Activated CD4-positive, CD25-positive, alpha-beta regulatory T cell (primary cell): ENCODE data around the gene NDUFB2.
"Not testable (repeated sequence)": the region's sequence is repeated elsewhere in the genome, so short reads cannot be mapped to it uniquely, and the experiment has no call there.

Source experiments
- DNase-seq, 4 experiments: peaks; one replicate each; lab custom pipeline; 2025; lab: John Stamatoyannopoulos, UW

NDUFB2 gene

DNA sequence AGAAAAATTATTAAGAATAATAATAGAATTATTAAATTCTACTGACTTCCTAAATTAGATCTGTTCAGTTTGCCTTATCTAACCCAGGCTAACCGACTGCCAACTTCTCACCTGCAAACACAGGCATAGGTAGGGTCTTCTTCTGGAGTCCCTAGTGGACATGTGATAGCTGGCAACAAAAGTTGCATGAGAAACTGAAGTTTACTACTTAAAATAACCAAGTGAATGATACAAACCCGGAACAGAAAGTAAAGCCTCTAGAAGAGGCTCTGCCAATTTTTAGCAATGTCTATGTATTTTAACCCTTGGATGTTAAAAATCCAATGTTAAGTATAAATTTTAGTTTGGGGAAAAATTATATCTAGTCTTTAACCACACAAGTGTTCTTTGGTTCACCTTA, 37.6 kb downstream of the NDUFB2 start:
- DNase-seq = no peak

DNA sequence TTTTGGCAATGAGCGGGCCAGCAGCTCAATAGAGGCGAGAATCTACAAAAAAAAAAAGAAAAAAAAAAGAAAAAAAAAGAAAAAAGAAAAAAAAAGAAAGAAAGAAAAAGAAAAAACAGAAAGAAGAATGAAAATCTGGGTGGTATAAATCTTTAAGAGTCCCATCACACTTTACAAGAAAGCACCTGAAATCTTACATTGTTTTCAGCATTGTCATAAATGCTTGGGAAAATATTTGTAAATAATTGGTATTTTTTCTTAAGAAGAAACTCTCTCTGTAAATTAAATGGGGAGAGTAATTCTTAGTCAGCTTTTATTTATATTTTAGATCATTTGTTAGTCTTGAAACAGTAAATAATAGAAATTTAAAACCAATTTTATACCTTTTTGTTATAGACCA, 38.2 kb downstream of the NDUFB2 start:
- DNase-seq = no peak

GRCh38 chr7:140738280-140738679, 41.8 kb downstream of the NDUFB2 start:
- no peak for DNase-seq

GRCh38 chr7:140743255-140743654, 46.7 kb downstream of the NDUFB2 start:
- DNase-seq = not testable (repeated sequence)

GRCh38 chr7:140744005-140744404, 47.5 kb downstream of the NDUFB2 start:
- no peak for DNase-seq

DNA sequence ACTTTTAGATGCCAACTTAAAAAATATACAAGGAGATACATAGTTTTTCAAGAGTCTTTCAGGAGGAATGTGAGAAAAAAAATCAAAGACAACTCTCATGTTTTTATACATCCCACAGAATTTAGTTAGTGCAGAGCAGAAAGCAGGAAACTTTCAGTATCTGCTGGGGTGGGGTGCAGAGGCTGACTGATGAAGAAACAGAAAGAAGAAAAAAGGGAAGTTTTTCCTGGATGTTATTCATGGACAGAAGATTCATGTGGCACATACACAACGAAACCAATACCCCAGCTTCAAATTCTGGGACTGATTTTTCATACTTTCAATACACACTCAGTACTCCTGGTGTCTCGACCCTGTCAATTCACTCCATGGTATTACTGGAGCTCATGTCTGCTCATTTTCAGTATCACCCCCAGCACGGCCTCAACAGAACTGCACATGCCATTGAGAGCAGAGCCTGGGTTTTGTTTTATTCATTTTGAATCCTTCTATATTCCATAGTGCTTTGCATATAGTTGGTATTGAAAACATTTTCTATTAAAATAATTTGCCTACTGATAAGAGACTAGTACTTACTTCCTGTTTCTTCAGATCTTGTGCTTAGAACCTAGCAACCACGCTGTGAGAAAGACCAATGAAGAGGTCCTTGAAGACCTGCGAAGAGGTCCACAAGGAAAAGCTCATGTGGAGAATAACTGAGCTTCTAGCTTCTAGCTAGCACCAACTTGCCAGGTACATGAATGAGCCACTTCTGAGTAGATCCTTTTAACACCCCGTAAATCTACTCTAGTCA, 49.0 kb downstream of the NDUFB2 start:
- DNase-seq = no peak

GRCh38 chr7:140746751-140747150, 50.2 kb downstream of the NDUFB2 start:
- no peak for DNase-seq

- DNase-seq = no peak
Observed at GRCh38 chr7:140752533-140752932, 56.0 kb downstream of the NDUFB2 start.

DNA sequence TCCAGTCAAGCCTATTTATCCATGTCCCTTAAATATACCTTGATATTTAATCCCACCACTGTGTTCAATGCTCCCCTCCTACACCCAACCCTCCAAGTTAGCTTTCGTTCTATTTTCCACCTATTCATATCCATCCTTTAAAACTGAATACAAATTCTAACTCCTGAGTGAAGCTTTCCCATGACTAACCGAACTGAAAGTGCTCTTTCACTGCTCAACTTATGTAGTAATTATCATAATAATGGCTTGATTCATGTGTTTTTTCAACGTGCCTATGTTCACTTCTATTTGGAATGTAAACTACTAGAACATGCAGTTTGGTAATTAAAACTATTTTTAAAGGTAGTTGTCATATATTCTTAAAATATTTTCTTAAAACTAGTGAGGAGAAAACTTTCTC, 58.0 kb downstream of the NDUFB2 start:
- DNase-seq = no peak
